HG02571 (cell line): Measurements from ENCODE around the gene SGK1.
"Not testable (repeated sequence)": the region's sequence is repeated elsewhere in the genome, so short reads cannot be mapped to it uniquely, and the experiment has no call there.

Experiments used
- ATAC-seq: cut with Tn5 transposase; IDR thresholded peaks from one replicate; pipeline ENCODE4 v1.9.1; 2021; ENCODE audit warnings: mild to moderate bottlenecking, moderate library complexity; ENCODE audit not compliant: unreplicated experiment

The SGK1 gene

GRCh38 chr6:134256862-134257261 lies 61.0 kb downstream of the SGK1 start:
- ATAC-seq, result no peak

GRCh38 chr6:134255280-134255679 lies 62.6 kb downstream of the SGK1 start:
- ATAC-seq, result not testable (repeated sequence)

GRCh38 chr6:134254118-134254517 lies 63.8 kb downstream of the SGK1 start:
- ATAC-seq, result no peak

GRCh38 chr6:134253681-134254080 lies 64.2 kb downstream of the SGK1 start:
- ATAC-seq, result no peak

GRCh38 chr6:134251320-134251719 lies 66.6 kb downstream of the SGK1 start:
- ATAC-seq, result no peak

GRCh38 chr6:134250776-134251175 lies 67.1 kb downstream of the SGK1 start:
- ATAC-seq, result no peak

- no peak for ATAC-seq
Measured at GRCh38 chr6:134249759-134250602, 67.9 kb downstream of the SGK1 start.

GRCh38 chr6:134249239-134249758 lies 68.6 kb downstream of the SGK1 start:
- ATAC-seq, result no peak

- no peak for ATAC-seq
Measured at GRCh38 chr6:134247844-134248580, 69.9 kb downstream of the SGK1 start.

GRCh38 chr6:134247231-134247833 lies 70.6 kb downstream of the SGK1 start:
- ATAC-seq, result peak; percentile 90

- no peak for ATAC-seq
Measured at GRCh38 chr6:134245706-134246105, 72.2 kb downstream of the SGK1 start.

- ATAC-seq, result no peak
Measured at GRCh38 chr6:134245041-134245440, 72.9 kb downstream of the SGK1 start.

GRCh38 chr6:134240665-134241431 lies 77.1 kb downstream of the SGK1 start:
- ATAC-seq, result no peak

- no peak for ATAC-seq
Measured at GRCh38 chr6:134238960-134239795, 78.7 kb downstream of the SGK1 start.

GRCh38 chr6:134238006-134238405 lies 79.9 kb downstream of the SGK1 start:
- ATAC-seq, result no peak

- ATAC-seq, result peak; percentile 94
Measured at GRCh38 chr6:134235937-134236751, 81.8 kb downstream of the SGK1 start.

- ATAC-seq, result not testable (repeated sequence)
Measured at GRCh38 chr6:134235334-134235733, 82.6 kb downstream of the SGK1 start.

- no peak for ATAC-seq
Measured at GRCh38 chr6:134233180-134233955, 84.5 kb downstream of the SGK1 start.
